ENCODE results near the gene MACROD2.
"Not testable (repeated sequence)": the region's sequence is repeated elsewhere in the genome, so short reads cannot be mapped to it uniquely, and the experiment has no call there.

Gene MACROD2

GRCh38 chr20:14415467-14415866, 420.2 kb downstream of the MACROD2 start:
- peak; percentile 56 for DNase-seq

GRCh38 chr20:14418376-14418775, 423.1 kb downstream of the MACROD2 start:
- no peak for DNase-seq

- DNase-seq, result peak; percentile 23
Measured at GRCh38 chr20:14422892-14423291, 427.6 kb downstream of the MACROD2 start.

GRCh38 chr20:14431568-14431967, 436.3 kb downstream of the MACROD2 start:
- DNase-seq, result no peak

- no peak for DNase-seq
Measured at GRCh38 chr20:14432085-14432484, 436.8 kb downstream of the MACROD2 start.

- no peak for DNase-seq
Measured at GRCh38 chr20:14432597-14432996, 437.3 kb downstream of the MACROD2 start.

GRCh38 chr20:14434384-14435136, 439.2 kb downstream of the MACROD2 start:
- DNase-seq, result no peak

GRCh38 chr20:14441201-14441600, 445.9 kb downstream of the MACROD2 start:
- no peak for DNase-seq

GRCh38 chr20:14444106-14444505, 448.8 kb downstream of the MACROD2 start:
- no peak for DNase-seq

- no peak for DNase-seq
Measured at GRCh38 chr20:14445310-14445709, 450.0 kb downstream of the MACROD2 start.

- DNase-seq, result no peak
Measured at GRCh38 chr20:14445902-14446301, 450.6 kb downstream of the MACROD2 start.

- no peak for DNase-seq
Measured at GRCh38 chr20:14446446-14446845, 451.1 kb downstream of the MACROD2 start.

- DNase-seq, result no peak
Measured at GRCh38 chr20:14449323-14449722, 454.0 kb downstream of the MACROD2 start.

GRCh38 chr20:14450256-14450655, 454.9 kb downstream of the MACROD2 start:
- no peak for DNase-seq

GRCh38 chr20:14451458-14451857, 456.1 kb downstream of the MACROD2 start:
- DNase-seq, result no peak

- DNase-seq, result no peak
Measured at GRCh38 chr20:14453259-14453658, 457.9 kb downstream of the MACROD2 start.

- DNase-seq, result no peak
Measured at GRCh38 chr20:14454296-14454695, 459.0 kb downstream of the MACROD2 start.

GRCh38 chr20:14467104-14467827, 471.9 kb downstream of the MACROD2 start:
- DNase-seq, result not testable (repeated sequence)

- DNase-seq, result no peak
Measured at GRCh38 chr20:14470231-14470899, 475.0 kb downstream of the MACROD2 start.

GRCh38 chr20:14470977-14471661, 475.8 kb downstream of the MACROD2 start:
- no peak for DNase-seq

GRCh38 chr20:14477125-14477524, 481.8 kb downstream of the MACROD2 start:
- DNase-seq, result no peak

- no peak for DNase-seq
Measured at GRCh38 chr20:14478126-14478525, 482.8 kb downstream of the MACROD2 start.

GRCh38 chr20:14481863-14482262, 486.5 kb downstream of the MACROD2 start:
- no peak for DNase-seq

Measured in NCI-H345 (cell line).